ENCODE measurements around the gene CASZ1. TPM values are rescaled to one million over a fixed set of nuclear protein-coding genes. Genes with fewer than 3 reads are reported as not detected.

The CASZ1 gene
- total and polyA plus RNA-seq, 8 donors, result 6.0 to 166 (median 39.8) TPM

GRCh38 chr1:10839188-10839770, 42.8 kb upstream of the CASZ1 start:
- TF ChIP-seq POLR2AphosphoS5 (IDR thresholded peaks at IDR 0.05), result no peak
- no peak for TF ChIP-seq POLR2A (IDR thresholded peaks at IDR 0.05)
- TF ChIP-seq CTCF (IDR thresholded peaks at IDR 0.05), result no peak
- TF ChIP-seq EP300 (IDR thresholded peaks at IDR 0.05), result no peak
- no peak for DNase-seq
- 74 to 83% (median 79%) methylated on average over 7 to 9 of the region's 9 CpGs for WGBS, 5 donors
- Histone ChIP-seq H3K4me1 (peaks cover 9 to 14% (median 10%) of the 10 kb centered on the region in 4 donors), H3K27me3 (peaks cover 0 to 53% (median 23%) of the 10 kb centered on the region in 3 donors), H3K9me3 (peaks cover 0 to 15% (median 13%) of the 10 kb centered on the region in 4 donors), H3K27ac (no peak overlapping the region), H3K4me3 (no peak overlapping the region), H3K36me3 (no peaks in the 10 kb centered on the region)
- intact Hi-C loops (cut with DNase I; ENCODE audit: low total_unique reads), result no loop called here

DNA sequence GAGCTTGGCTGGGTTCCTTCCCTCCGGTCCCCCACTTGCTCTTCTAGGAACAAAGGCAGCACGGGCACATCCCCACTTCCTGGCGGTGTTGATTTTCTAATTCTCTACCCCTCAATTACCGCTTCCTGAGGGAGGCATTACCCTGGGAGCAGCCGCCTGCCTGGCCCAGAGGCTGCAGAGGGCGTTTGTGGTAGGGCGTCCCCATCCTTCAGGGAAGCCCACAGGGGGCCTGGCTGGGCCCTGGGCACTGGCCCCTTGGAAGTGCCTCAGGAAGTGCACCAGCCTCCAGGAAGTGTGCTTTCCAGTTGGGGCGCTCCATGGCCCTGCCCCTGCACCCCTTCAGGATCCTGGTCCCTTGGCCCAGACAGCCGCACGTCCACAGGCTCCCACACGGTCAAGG, 42.1 kb upstream of the CASZ1 start:
- Histone ChIP-seq H3K4me1 (peaks cover 9 to 14% (median 10%) of the 10 kb centered on the region in 4 donors), H3K9me3 (peaks cover 0 to 7% (median 6%) of the 10 kb centered on the region in 4 donors), H3K4me3 (no peak overlapping the region), H3K36me3 (no peaks in the 10 kb centered on the region), H3K27ac (no peak overlapping the region), H3K27me3 (peaks cover 0 to 54% (median 23%) of the 10 kb centered on the region in 3 donors)
- 70 to 81% (median 76%) methylated on average over 7 to 11 of the region's 11 CpGs for WGBS, 5 donors
- TF ChIP-seq POLR2AphosphoS5 (IDR thresholded peaks at IDR 0.05) (no peak), POLR2A (IDR thresholded peaks at IDR 0.05) (no peak), EP300 (IDR thresholded peaks at IDR 0.05) (no peak), CTCF (IDR thresholded peaks at IDR 0.05) (no peak)
- DNase-seq, result no peak
- intact Hi-C loops (cut with DNase I; ENCODE audit: low total_unique reads), result no loop called here

- H3K4me3 ChIP-seq, result no peak overlapping the region
- H3K27me3 ChIP-seq, result peaks cover 0 to 54% (median 23%) of the 10 kb centered on the region in 3 donors
- WGBS, 5 donors, result 74 to 89% (median 81%) methylated on average over 10 to 11 of the region's 11 CpGs
- no peaks in the 10 kb centered on the region for H3K9me3 ChIP-seq
- intact Hi-C loops (cut with DNase I; ENCODE audit: low total_unique reads), result no loop called here
- DNase-seq, result no peak
- H3K4me1 ChIP-seq, result peaks cover 9 to 14% (median 10%) of the 10 kb centered on the region in 4 donors
- H3K27ac ChIP-seq, result no peak overlapping the region
- no peaks in the 10 kb centered on the region for H3K36me3 ChIP-seq
- TF ChIP-seq POLR2A (IDR thresholded peaks at IDR 0.05) (no peak), POLR2AphosphoS5 (IDR thresholded peaks at IDR 0.05) (no peak), EP300 (IDR thresholded peaks at IDR 0.05) (no peak), CTCF (IDR thresholded peaks at IDR 0.05) (no peak)
These were observed 40.3 kb upstream of the CASZ1 start for GRCh38 chr1:10836726-10837125.

GRCh38 chr1:10835822-10836421, 39.5 kb upstream of the CASZ1 start:
- Histone ChIP-seq H3K27me3 (peaks cover 0 to 62% (median 23%) of the 10 kb centered on the region in 3 donors), H3K4me3 (peak overlapping the region in 1 of 4 donors; percentile 11), H3K36me3 (no peaks in the 10 kb centered on the region), H3K27ac (no peak overlapping the region), H3K9me3 (no peaks in the 10 kb centered on the region), H3K4me1 (peaks cover 9 to 14% (median 10%) of the 10 kb centered on the region in 4 donors)
- DNase-seq, result peak; percentile 73 to 90
- intact Hi-C loops (cut with DNase I; ENCODE audit: low total_unique reads), result no loop called here
- 14 to 22% (median 17%) methylated on average over 21 to 31 of the region's 31 CpGs for WGBS, 5 donors
- TF ChIP-seq POLR2AphosphoS5 (IDR thresholded peaks at IDR 0.05) (no peak), POLR2A (IDR thresholded peaks at IDR 0.05) (no peak), CTCF (IDR thresholded peaks at IDR 0.05) (no peak), EP300 (IDR thresholded peaks at IDR 0.05) (no peak)

Data from stomach (tissue), 9 donors.